ENCODE measurements around the gene ETS2. TPM values are rescaled to one million over a fixed set of nuclear protein-coding genes. Genes with fewer than 3 reads are reported as not detected.

Gene ETS2
- polyA plus RNA-seq, 1 donor = 140 TPM

GRCh38 chr21:38858812-38859205 lies 53.1 kb downstream of the ETS2 start:
- Histone ChIP-seq H3K4me1 (ENCODE audit: control insufficient read depth, insufficient read depth, low read length) (peaks cover 5% of the 10 kb centered on the region), H3K4me3 (ENCODE audit: low read length) (no peak overlapping the region), H3K36me3 (ENCODE audit: control insufficient read depth, insufficient read depth, low read length) (no peaks in the 10 kb centered on the region), H3K27ac (ENCODE audit: low read length) (no peak overlapping the region), H3K27me3 (ENCODE audit: control insufficient read depth, insufficient read depth, low read length) (no peaks in the 10 kb centered on the region), H3K9me3 (ENCODE audit: control insufficient read depth, low read depth, low read length) (no peaks in the 10 kb centered on the region)
- WGBS (ENCODE audit: insufficient coverage, low lambda C conversion rate) = 100% methylated on average over 1 of the region's 1 CpG
- no peak for DNase-seq

- Histone ChIP-seq H3K4me1 (ENCODE audit: control insufficient read depth, insufficient read depth, low read length) (peaks cover 5% of the 10 kb centered on the region), H3K4me3 (ENCODE audit: low read length) (no peak overlapping the region), H3K27ac (ENCODE audit: low read length) (no peak overlapping the region), H3K36me3 (ENCODE audit: control insufficient read depth, insufficient read depth, low read length) (no peaks in the 10 kb centered on the region), H3K9me3 (ENCODE audit: control insufficient read depth, low read depth, low read length) (no peaks in the 10 kb centered on the region), H3K27me3 (ENCODE audit: control insufficient read depth, insufficient read depth, low read length) (no peaks in the 10 kb centered on the region)
- no peak for DNase-seq
- no CpG with 5 or more reads among the region's 5 CpGs for WGBS (ENCODE audit: insufficient coverage, low lambda C conversion rate)
Observed at GRCh38 chr21:38859852-38860251, 54.1 kb downstream of the ETS2 start.

DNA sequence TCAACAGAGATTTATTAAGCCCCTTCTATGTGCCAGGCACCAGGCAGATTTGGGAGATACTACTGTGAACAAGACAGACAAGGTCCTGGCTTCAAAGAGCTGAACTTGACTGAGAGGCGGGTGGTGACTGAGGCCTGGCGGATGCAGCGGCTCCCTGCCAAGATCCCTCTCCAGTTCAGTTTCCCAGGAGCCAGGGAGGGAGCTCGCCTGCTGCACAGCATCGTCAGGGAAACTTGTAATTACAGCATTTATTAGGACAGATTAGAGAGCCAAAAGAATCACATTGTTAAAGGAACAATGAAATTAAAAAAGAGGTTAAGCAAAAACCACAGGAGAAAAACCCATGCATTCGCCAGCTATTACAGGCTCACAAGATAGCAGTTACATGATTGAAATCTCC lies 55.3 kb downstream of the ETS2 start:
- H3K36me3 ChIP-seq (ENCODE audit: control insufficient read depth, insufficient read depth, low read length) = no peaks in the 10 kb centered on the region
- H3K9me3 ChIP-seq (ENCODE audit: control insufficient read depth, low read depth, low read length) = no peaks in the 10 kb centered on the region
- no peak overlapping the region for H3K4me3 ChIP-seq (ENCODE audit: low read length)
- no peak overlapping the region for H3K27ac ChIP-seq (ENCODE audit: low read length)
- WGBS (ENCODE audit: insufficient coverage, low lambda C conversion rate) = no CpG with 5 or more reads among the region's 6 CpGs
- H3K4me1 ChIP-seq (ENCODE audit: control insufficient read depth, insufficient read depth, low read length) = peaks cover 5% of the 10 kb centered on the region
- no peaks in the 10 kb centered on the region for H3K27me3 ChIP-seq (ENCODE audit: control insufficient read depth, insufficient read depth, low read length)
- DNase-seq = no peak

DNA sequence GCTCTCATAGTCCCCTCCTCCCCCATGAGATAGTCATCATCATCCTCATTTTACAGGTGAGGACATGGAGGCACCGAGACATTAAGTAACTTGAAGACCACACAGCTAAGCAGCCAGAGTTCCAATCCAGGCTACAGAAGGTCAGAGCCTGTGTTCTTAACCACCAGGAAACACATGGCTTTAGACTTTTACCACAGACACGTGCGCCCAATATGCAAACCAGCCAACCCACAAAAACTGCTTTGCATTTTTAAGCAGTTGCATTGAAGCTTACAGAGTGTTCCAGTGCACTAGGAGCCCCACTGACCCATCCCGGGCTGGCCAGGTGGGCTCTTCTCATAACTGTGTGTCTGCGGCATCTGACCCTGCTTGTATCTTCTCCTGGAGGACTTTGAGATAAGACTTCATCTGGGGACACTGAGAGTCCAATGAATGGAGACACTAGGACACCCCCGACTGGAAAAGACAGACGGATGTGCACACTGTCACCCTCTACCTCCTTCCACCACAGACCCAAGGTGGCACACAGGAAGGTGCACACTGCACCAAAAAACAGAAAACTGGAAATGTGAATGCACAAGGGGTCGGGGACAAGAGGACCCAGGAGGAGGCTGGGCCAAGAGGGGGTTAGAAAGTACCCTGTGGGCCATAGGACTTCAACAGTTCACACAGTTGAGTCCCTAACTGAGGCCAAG lies 56.4 kb downstream of the ETS2 start:
- no peak for DNase-seq
- no peaks in the 10 kb centered on the region for H3K36me3 ChIP-seq (ENCODE audit: control insufficient read depth, insufficient read depth, low read length)
- no peak overlapping the region for H3K27ac ChIP-seq (ENCODE audit: low read length)
- no peaks in the 10 kb centered on the region for H3K27me3 ChIP-seq (ENCODE audit: control insufficient read depth, insufficient read depth, low read length)
- peaks cover 5% of the 10 kb centered on the region for H3K4me1 ChIP-seq (ENCODE audit: control insufficient read depth, insufficient read depth, low read length)
- H3K4me3 ChIP-seq (ENCODE audit: low read length) = no peak overlapping the region
- no peaks in the 10 kb centered on the region for H3K9me3 ChIP-seq (ENCODE audit: control insufficient read depth, low read depth, low read length)
- no CpG with 5 or more reads among the region's 8 CpGs for WGBS (ENCODE audit: insufficient coverage, low lambda C conversion rate)

GRCh38 chr21:38863291-38863690 lies 57.6 kb downstream of the ETS2 start:
- DNase-seq = no peak
- no peak overlapping the region for H3K27ac ChIP-seq (ENCODE audit: low read length)
- WGBS (ENCODE audit: insufficient coverage, low lambda C conversion rate) = no CpG with 5 or more reads among the region's 2 CpGs
- no peak overlapping the region for H3K4me3 ChIP-seq (ENCODE audit: low read length)
- no peaks in the 10 kb centered on the region for H3K4me1 ChIP-seq (ENCODE audit: control insufficient read depth, insufficient read depth, low read length)
- no peaks in the 10 kb centered on the region for H3K9me3 ChIP-seq (ENCODE audit: control insufficient read depth, low read depth, low read length)
- no peaks in the 10 kb centered on the region for H3K36me3 ChIP-seq (ENCODE audit: control insufficient read depth, insufficient read depth, low read length)
- H3K27me3 ChIP-seq (ENCODE audit: control insufficient read depth, insufficient read depth, low read length) = no peaks in the 10 kb centered on the region

DNA sequence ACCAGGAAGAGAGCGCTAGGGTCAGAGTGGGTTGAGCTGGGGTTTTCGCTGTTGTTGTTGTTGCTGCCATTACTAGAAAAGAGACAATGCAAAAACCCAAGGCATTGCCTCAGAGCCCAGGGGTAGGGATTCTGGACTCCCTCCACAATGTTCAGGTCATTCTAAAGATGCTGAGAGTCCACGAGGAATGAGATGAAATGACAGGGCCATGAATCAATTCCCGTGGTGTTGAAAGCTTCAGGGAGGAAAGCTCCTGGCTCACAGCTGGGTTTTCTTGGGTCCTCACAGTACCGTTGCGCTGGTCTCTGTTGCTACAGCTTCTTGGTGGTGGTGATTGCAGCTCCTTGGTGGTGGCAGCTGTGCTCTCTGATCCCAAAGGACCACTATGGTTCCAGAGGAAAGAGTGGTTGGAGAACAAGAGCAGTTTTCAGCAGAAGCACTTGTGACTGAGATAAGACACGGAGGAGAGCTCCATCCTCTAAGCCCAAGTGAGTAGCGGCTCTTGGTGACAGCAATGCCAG lies 58.2 kb downstream of the ETS2 start:
- Histone ChIP-seq H3K9me3 (ENCODE audit: control insufficient read depth, low read depth, low read length) (no peaks in the 10 kb centered on the region), H3K27me3 (ENCODE audit: control insufficient read depth, insufficient read depth, low read length) (no peaks in the 10 kb centered on the region), H3K36me3 (ENCODE audit: control insufficient read depth, insufficient read depth, low read length) (no peaks in the 10 kb centered on the region), H3K4me3 (ENCODE audit: low read length) (no peak overlapping the region), H3K4me1 (ENCODE audit: control insufficient read depth, insufficient read depth, low read length) (no peaks in the 10 kb centered on the region), H3K27ac (ENCODE audit: low read length) (no peak overlapping the region)
- no peak for DNase-seq
- WGBS (ENCODE audit: insufficient coverage, low lambda C conversion rate) = no CpG with 5 or more reads among the region's 8 CpGs

DNA sequence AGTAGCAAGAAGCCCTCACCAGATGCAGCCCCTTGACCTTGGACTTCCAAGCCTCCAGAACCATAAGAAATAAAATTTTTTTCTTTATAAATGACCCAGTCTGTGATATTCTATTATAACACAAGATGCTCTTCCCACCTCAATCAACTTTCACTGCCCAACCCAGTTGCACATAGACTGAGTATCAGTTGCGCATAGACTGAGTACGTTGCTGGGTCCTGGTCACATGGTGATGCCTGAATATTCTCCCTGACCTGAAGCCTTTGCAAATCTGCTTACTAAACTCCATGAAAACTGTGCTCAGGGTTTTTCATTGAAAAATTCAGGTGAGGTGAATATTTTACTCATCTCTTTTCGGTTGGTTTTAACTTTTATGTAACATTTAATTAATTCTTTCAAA lies 59.2 kb downstream of the ETS2 start:
- Histone ChIP-seq H3K4me1 (ENCODE audit: control insufficient read depth, insufficient read depth, low read length) (no peaks in the 10 kb centered on the region), H3K27ac (ENCODE audit: low read length) (no peak overlapping the region), H3K27me3 (ENCODE audit: control insufficient read depth, insufficient read depth, low read length) (no peaks in the 10 kb centered on the region), H3K36me3 (ENCODE audit: control insufficient read depth, insufficient read depth, low read length) (no peaks in the 10 kb centered on the region), H3K4me3 (ENCODE audit: low read length) (no peak overlapping the region), H3K9me3 (ENCODE audit: control insufficient read depth, low read depth, low read length) (no peaks in the 10 kb centered on the region)
- no peak for DNase-seq
- 0% methylated on average over 1 of the region's 3 CpGs for WGBS (ENCODE audit: insufficient coverage, low lambda C conversion rate)

DNA sequence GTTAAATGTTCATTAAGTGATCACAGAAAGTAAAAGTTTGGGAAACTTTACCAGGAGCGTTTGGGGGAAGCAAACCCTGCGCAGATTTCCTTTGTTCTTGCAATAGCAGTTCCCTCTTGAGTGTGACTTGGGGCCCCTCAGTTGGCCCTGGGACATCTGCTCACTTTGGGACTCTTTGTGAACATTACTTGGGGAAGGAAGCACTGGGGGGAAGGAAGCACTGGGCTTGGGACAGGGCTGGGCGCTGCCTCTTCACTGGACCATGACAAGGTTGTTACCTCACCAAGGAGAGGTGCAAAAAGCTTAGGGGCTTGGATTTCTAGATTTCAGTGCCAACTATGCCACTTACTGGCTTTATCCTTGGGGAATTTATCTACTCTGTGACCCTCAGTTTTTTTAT lies 63.5 kb downstream of the ETS2 start:
- Histone ChIP-seq H3K4me3 (ENCODE audit: low read length) (no peak overlapping the region), H3K4me1 (ENCODE audit: control insufficient read depth, insufficient read depth, low read length) (no peaks in the 10 kb centered on the region), H3K27me3 (ENCODE audit: control insufficient read depth, insufficient read depth, low read length) (no peaks in the 10 kb centered on the region), H3K27ac (ENCODE audit: low read length) (no peak overlapping the region), H3K9me3 (ENCODE audit: control insufficient read depth, low read depth, low read length) (no peaks in the 10 kb centered on the region), H3K36me3 (ENCODE audit: control insufficient read depth, insufficient read depth, low read length) (no peaks in the 10 kb centered on the region)
- no CpG with 5 or more reads among the region's 3 CpGs for WGBS (ENCODE audit: insufficient coverage, low lambda C conversion rate)
- no peak for DNase-seq

GRCh38 chr21:38869946-38870345 lies 64.2 kb downstream of the ETS2 start:
- H3K27ac ChIP-seq (ENCODE audit: low read length) = no peak overlapping the region
- DNase-seq = no peak
- no peaks in the 10 kb centered on the region for H3K4me1 ChIP-seq (ENCODE audit: control insufficient read depth, insufficient read depth, low read length)
- no peak overlapping the region for H3K4me3 ChIP-seq (ENCODE audit: low read length)
- no peaks in the 10 kb centered on the region for H3K27me3 ChIP-seq (ENCODE audit: control insufficient read depth, insufficient read depth, low read length)
- H3K36me3 ChIP-seq (ENCODE audit: control insufficient read depth, insufficient read depth, low read length) = no peaks in the 10 kb centered on the region
- WGBS (ENCODE audit: insufficient coverage, low lambda C conversion rate) = 50% methylated on average over 2 of the region's 3 CpGs
- H3K9me3 ChIP-seq (ENCODE audit: control insufficient read depth, low read depth, low read length) = no peaks in the 10 kb centered on the region

Measured in large intestine (tissue), 3 donors.